SK-MEL-5 (cell line): ENCODE results near the gene IQGAP2. TPM values are rescaled to one million over a fixed set of nuclear protein-coding genes. Genes with fewer than 3 reads are reported as not detected.
"Not testable (repeated sequence)": the region's sequence is repeated elsewhere in the genome, so short reads cannot be mapped to it uniquely, and the experiment has no call there.

ENCODE experiments used
- DNase-seq: peaks from one replicate; pipeline ENCODE4 v3.0.0-alpha.2; 2016; ENCODE audit warnings: low read depth, low spot score
- in situ Hi-C: cut with HindIII; loops from 2 replicates; pipeline ENCODE4 v1.10.0; 2016; ENCODE audit warnings: low sequenced_read_pairs, high pct_unique_total_duplicates, low pct_unique_long_range_greater_than_20kb
- total RNA-seq: library from RNA; depleted of rRNA; stranded (reverse); fragments of >200 nt; shearing (Covaris generic); gene quantifications from 2 replicates; pipeline ENCODE4 v1.2.3, GENCODE V29; 2014

IQGAP2 gene
- total RNA-seq, 1 experiment from 2014 or later = 0.95 TPM

- in situ Hi-C loops = no loop called here
- DNase-seq = no peak
Observed at GRCh38 chr5:76499507-76500161, 96.5 kb downstream of the IQGAP2 start.

DNA sequence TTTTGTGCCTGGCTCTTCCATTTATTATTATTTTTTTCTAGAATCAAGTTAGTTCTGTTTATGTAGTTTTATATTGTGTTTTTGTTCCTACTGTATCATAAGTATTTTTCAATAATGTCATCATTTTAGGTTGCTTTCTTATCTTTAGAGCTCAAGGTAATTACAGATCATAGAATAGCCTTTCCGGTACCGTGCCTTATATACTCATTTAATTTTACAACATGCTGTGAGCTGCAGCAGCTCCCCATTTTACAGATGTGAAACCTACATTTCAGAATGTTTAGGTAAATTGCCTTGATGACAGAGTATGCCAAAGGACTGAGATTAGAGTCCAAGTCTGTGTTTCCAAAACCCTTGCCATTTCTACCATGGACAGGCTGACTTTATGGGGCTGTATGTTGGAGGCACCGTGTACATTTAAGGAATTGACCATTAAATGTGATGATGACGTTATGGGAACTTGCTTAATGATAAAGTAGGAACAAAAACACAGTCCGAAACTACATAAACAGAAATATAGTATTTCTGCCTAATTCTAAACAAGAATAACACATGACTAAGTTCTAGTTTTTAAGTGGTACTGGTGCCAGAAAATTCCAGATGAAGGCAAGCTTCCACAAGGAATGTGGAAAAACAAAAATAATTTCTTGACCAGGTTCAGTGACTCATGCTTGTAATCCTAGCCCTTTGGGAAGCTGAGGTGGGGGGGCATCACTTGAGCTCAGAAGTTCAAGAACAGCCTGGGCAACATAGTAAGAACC is 97.7 kb downstream of the IQGAP2 start:
- in situ Hi-C loops = no loop called here
- DNase-seq = no peak

DNA sequence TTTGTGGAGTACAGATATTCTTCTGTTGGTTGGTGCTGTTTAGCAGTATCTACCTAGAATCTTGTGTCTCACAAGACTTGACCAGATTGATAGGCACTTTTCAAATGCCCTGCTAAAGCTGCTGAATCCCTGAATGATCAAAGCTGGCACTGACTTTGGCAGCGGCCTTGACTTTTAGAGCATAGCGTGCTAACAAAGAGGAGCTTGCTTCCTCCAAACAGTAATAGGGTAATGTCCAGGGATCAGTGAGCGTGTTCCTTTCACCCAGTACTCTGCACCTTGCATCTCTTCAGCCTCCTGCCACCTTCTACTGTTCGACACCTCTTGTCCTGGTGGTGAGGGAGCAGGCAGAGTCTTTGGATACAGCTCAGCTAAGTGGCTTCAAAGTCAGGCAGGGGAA is 100.8 kb downstream of the IQGAP2 start:
- in situ Hi-C loops = no loop called here
- DNase-seq = no peak

DNA sequence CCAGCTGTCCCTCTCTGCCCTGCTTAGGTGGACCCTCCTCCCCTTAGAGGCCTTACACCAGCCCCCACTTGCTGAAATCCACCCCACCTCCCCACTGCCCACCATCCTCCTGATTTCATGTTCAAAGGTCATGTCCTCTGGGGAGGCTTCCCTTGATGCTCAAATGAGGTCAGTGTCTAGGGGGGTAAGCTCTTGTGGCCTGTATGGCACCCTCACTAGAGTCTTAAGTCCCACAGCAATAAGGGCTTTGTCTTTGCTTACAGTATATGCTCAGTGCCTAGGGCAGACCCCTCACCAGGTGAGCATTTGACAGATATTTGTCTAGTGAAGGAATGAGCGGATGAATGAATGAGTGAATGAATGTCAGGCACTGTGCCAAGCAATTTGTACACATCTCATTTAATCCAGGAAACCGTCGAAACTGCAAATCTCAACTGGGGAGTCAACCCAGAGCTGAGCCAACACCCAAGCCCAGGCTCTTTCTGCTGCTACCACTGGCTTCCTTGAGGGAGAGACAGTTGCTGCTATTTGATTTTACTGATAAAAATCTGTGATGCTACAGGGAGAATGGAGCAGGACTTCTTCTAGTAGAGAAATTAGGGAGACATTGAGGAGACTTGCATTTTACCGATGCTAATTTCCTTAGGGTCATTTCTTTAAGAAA is 101.9 kb downstream of the IQGAP2 start:
- no peak for DNase-seq
- in situ Hi-C loops = no loop called here

DNA sequence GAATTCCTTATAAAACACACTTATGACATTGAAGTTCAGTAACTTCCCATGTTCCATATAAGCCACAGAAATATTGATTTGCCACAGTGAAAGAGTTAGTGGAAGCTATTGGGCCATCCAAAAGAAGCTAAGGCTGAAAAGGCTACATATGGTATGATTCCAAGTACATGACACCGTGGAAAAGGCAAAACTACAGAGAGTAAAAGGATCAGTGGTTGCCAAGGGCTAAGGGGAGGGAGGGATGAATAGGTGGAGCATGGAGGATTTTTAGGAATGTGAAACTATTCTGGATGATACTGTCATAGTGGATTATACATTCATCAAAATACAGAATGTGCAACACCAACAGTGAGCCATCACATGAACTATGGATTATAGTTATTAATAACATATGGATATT is 110.4 kb downstream of the IQGAP2 start:
- DNase-seq = no peak
- in situ Hi-C loops = no loop called here

- no peak for DNase-seq
- in situ Hi-C loops = no loop called here
Observed at GRCh38 chr5:76514292-76514691, 111.2 kb downstream of the IQGAP2 start.

- no peak for DNase-seq
- in situ Hi-C loops = no loop called here
Observed at GRCh38 chr5:76514713-76515112, 111.6 kb downstream of the IQGAP2 start.

GRCh38 chr5:76517334-76517733 is 114.2 kb downstream of the IQGAP2 start:
- in situ Hi-C loops = no loop called here
- DNase-seq = no peak

DNA sequence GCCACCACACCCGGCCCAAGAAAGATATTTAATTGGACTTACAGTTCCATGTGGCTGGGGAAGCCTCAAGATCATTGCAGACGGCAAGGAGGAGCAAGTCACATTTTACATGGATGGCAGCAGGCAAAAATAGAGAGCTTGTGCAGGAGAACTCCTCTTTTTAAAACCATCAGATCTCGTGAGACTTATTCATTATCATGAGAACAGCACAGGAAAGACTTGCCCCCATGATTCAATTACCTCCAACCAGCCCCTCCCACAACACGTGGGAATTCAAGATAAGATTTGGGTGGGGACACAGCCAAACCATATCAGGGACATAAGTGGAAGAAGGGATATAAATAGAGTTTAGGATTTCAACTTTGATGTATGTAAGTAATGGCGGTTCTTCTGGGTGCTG is 115.2 kb downstream of the IQGAP2 start:
- in situ Hi-C loops, DNase-seq: not testable (repeated sequence)

DNA sequence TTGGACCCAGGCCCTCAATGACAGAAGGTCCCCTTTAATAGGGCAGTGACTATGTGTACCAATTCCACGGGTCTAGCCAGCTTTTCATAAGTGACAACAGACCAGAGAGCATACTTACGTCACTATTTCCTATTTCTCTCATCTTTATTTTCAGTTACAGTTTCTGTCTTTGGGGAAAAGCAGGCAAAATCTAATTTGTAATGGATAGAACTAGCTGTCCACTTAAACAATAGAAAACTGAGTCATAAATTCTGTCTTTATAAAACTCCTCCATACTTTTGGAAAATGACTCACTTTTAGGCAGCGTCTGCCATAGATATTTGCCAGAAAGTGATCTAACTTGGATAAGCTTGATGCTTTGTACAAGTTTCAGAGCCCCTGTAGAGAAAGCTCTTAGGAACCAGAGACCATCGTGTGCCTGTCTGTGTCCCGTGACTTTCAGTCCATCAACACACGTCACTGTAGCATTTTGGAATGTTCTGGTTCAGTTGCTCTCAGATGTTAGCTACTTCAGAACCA is 118.2 kb downstream of the IQGAP2 start:
- in situ Hi-C loops = no loop called here
- DNase-seq = no peak

DNA sequence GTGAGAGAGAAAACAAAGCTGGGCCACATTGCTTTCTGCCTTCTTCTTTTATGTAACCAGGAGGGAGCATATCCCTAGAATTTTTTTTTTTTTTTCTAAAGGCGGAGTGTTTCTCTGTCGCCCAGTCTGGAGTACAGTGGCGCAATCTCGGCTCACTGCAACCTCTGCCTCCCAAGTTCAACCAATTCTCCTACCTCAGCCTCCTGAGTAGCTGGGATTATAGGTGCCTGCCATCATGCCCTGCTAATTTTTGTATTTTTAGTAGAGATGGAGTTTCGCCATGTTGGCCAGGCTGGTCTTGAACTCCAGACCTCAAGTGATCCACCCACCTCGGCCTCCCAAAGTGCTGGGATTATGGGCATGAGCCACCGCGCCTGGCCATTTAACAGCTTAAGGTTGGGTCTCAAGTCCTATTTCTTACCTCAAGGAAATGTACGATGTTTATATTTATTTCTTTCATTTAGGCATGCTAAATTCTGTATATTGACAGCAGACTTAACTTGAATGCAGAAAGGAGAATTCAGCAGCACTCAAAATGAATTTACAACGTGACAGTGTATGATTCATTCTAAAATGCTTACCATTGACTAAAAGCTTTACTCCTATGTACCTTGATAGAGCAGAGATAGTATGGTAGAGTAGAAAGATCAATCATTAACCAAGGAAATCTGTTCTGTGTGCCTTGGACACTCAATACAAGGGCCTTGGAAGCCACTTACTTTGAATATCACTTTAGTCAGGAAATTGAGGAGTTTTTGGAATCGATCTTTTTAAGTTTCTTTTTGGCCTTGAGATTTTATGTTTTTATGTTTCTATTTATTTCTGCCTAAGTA is 119.2 kb downstream of the IQGAP2 start:
- in situ Hi-C loops = no loop called here
- DNase-seq = no peak

GRCh38 chr5:76524101-76524835 is 121.2 kb downstream of the IQGAP2 start:
- in situ Hi-C loops = no loop called here
- DNase-seq = no peak

DNA sequence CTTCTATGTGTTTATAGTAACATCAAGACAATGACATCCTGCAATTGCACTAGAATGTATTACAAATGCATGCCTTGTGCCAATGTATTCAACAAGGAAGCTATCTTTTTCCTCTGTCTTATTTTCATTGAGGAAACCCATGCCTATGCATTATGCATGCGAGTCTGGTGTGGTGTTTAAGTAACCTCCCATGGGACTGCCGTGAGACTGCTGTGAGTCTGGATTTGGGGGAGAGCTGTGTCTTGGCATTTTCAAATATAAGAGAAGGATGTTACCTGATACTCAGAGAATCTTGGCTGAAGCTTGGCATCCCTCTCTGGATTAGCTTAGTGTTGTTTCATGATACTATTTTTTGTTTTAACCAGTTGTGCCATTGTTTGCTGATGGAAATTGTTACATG is 121.8 kb downstream of the IQGAP2 start:
- in situ Hi-C loops = no loop called here
- DNase-seq = no peak

- no peak for DNase-seq
- in situ Hi-C loops = no loop called here
Observed at GRCh38 chr5:76525956-76526355, 122.9 kb downstream of the IQGAP2 start.

DNA sequence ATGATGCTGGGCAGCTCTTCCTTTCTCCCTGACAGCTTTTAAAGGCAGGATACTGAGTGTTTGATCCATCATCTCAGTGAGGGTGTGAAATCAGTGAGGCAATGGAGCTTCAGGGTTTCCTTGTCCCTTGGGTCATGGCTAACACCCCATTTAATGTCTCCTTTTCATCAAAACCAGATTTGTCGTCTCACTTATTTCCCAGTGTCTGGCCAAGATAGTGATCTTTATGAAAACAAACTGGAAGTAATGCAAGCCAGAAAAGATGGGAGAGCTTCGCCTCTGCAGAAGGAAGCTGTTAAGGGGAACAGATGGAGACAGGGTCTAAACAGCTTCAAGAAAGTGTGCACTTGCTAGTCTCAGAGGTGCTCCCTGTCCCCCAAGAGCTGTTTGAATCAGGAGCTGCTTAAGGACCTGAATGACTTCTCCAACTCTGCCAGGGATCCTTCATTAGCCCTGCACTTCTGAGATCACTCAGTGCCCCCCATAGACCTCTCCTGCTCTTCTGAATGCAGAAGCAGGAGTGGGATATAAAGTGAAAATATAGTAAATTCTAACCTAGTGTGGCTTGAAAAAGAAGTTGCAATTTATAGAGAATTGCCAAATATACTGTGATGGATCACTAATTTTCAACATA is 124.0 kb downstream of the IQGAP2 start:
- no peak for DNase-seq
- in situ Hi-C loops = no loop called here

- in situ Hi-C loops = no loop called here
- no peak for DNase-seq
Observed at GRCh38 chr5:76527685-76528161, 124.6 kb downstream of the IQGAP2 start.
